ENCODE measurements around the gene STIM2.

STIM2 gene

DNA sequence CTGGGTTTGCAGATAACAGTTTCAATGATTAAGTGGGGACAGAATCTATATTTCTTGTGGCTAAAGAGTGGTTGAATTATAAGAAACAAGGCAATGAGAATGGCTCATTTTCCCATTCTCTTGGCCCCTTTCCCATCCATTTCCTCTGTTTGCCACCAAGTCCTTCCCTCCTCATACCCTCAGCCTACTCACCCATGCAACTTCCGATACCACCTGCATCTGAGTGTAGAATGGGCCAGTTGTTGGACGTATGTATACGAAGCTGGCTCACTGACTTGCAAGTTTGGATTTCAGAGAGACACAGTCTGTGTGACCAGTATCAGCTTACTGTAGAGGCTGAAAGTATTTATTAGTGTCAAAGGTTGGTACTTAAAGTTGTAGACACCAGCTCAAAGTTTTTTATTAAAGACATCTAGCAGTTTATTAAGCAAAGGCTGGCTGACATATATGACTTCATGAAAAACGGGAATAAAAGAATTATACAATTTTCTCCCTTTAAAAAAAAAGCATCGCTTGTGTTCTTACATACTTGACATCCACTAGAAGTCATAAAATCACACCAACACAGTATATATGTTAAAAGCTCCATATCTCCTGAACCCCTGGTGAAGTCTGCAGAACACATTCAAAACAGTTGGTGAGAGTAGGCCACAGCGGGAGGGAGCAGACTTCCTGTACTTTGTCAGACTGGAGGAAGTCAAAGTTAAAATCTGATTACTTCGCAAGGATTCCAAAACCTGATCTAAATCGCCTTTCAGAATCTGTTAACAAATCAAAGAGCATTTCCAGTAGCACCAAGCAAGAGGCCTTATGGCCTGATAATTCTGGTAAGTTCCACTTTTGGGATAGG lies 22.4 kb upstream of the STIM2 start:
- no peak for DNase-seq

DNA sequence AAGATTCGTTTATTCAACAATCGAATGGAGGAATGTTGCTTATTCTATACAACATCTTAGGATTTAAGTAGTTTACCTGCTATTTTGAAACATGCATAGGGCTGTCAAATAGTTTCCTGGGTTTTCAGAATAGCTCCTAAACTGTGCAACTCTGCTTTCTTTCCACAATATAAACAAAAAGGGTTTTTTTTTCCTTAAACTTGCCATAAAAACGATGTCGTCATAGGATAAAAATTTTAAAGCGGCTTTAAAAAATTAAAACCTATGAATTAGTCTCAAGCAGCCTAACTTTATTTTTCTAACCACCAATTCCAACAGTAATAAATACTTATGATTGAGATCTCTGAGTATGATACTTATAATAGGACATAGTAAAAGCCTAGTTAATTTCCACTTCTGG lies 21.6 kb upstream of the STIM2 start:
- DNase-seq = no peak

DNA sequence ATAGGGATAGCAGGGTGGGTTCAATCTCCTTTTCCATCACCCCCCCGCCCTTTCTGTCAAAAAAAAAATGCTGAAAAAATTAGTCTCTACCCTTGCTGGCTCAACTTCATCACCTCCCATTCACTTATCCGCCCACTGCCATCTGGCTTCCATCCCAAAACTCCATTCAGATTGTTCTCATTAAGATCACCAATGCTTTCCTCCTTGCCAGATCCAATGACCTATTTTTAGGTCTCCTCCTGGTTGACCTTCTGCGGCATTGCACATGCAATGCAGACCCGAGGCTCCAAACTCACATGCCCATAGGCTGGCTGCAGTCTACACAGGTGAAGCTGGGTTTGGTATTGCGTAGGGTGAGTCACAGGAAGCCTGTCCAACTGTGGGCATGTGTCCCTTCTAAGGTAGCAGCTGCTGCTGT lies 21.1 kb upstream of the STIM2 start:
- DNase-seq = no peak

DNA sequence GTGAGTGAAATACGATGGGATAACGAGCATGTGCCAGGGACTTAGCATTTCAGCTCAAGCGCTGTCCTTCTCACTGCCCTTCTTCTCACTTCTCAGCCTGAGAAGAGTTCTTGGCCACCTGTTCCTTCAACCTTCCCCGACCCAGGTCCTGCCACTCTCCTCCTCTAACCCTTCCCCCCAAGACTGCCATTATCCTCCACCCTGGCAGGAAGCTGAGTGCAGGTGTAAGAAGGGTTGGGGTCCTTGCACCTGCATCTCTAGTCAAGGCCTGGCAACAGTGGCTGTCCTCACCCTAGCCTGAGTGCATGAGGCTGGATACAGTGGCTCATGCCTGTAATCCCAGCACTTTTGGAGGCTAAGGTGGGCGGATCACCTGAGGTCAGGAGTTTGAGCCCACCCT lies 19.9 kb upstream of the STIM2 start:
- no peak for DNase-seq

DNA sequence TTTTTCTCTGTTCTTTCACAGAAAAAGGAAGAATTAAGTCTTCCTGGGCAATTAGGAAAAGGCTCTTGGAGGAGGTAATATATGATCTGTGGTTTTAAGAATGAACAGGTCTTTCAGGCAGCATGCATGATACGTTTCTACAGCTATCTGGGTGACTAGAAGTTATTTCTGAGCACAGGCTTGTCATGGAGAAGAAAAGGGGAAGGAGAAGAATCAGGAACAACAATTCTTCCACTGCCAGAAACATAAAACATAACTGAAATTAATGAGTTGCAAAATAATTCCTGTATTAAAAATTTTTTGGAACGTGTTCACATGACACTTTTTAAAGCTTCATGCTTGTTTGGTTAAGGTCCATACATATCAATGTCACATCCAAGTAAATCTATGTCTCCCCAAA lies 17.7 kb upstream of the STIM2 start:
- DNase-seq = no peak

DNA sequence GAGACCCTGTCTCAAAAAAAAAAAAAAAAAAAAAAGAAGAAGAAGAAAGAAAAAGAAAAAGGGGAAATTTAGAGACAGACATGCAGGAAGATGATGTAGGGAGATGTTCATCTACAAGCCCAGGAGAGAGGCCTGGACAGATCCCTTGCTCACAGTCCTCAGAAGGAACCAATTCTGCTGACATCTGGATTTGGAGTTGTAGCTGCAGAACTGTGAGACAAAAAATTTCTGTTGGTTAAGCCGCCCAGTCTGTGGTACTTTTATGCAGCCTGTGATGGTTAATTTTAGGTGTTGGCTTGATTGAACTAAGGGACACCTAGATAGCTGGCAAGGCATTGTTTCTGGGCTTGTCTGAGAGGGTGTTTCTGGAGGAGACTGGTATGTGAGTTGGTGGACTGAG lies 10.1 kb upstream of the STIM2 start:
- DNase-seq = no peak

DNA sequence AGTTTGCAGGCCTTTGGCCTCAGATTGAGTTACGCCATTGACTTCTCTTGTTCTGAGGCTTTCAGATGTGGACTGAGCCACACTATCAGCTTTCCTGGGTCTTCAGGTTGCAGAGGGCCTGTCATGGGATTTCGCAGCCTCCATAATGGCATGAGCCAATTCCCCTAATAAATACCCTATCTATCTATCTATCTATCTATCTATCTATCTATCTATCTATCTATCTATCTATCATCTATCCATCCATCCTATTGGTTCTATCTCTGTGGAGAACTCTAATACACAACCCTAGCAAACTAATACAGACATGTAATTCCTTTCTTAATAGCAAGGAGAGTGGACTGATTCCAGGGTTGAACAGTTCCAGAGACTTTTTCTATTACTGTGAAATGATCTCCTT lies 9.5 kb upstream of the STIM2 start:
- DNase-seq = no peak

DNA sequence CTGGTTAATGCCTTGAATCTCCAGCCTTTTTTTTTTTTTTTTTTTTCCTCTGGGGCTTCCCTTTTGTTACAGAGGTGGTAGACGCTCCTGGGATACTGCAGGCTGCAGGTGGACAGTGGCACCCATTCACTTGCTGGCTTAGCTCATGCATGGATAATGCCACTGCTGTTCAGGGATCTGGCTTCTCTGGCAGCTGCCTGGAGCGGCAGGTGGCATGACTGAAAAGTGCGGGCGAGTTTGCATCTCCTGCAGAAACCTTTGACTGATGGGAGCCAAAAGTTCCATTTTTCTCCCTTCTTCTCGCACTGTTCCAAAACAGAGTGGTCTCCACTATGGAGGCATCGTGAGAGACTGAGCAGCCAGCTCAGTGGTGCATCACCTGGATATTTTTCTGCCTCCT lies 5.9 kb upstream of the STIM2 start:
- no peak for DNase-seq

DNA sequence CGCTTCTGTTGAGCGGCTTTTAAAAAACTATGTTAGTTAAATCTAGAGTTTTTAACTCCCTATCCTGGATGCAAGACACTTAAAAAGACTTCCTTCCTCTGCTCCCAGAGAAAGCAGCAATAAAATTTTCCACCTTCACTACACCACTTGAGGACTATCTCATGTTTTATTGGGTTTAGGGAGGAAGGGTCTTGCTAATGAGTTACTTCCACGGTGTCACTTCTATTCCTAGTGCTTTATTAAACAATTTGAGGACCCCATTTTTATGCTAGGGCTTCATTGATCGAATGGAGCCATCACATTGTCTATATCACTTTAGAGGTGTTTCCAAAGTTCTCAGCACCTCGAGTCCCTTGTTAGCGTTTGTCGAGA lies 3.7 kb upstream of the STIM2 start:
- no peak for DNase-seq

DNA sequence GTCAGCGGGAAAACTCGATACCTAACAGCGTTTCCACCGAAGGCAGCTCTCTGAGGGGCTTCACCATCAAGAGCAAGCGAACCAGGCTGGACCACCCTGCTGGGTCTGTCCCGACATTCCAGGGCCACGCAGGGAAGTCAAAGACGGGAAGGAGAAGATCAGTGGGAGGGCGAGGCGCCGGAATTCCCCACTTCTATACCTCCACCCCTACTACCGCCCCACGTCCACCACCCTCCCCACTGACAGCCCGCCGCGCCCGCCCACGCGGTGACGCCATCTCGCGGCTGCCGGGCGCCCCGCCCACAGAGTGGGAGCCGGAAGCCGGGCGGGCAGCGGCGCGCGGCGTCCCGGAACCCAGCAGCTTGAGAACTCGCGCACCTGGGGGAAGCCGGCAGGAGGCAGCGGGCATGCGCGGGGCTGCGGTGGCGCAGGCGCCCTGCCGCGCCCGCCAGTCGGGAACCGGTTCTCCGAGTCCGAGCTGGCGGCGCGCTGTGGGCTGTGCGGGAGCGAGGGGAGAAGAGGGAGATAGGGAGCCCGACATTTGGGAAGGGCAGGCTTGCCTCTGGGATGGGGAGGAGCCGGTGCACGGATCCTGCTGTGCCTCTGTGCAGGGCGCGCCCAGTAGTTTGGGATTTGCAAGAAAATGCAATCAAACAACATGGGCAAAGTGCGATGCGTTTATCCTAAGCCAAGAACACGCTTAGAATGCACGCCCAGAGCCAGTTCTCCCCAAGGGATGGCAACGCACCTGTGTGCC lies 3.2 kb upstream of the STIM2 start:
- peak; percentile 91 for DNase-seq

DNA sequence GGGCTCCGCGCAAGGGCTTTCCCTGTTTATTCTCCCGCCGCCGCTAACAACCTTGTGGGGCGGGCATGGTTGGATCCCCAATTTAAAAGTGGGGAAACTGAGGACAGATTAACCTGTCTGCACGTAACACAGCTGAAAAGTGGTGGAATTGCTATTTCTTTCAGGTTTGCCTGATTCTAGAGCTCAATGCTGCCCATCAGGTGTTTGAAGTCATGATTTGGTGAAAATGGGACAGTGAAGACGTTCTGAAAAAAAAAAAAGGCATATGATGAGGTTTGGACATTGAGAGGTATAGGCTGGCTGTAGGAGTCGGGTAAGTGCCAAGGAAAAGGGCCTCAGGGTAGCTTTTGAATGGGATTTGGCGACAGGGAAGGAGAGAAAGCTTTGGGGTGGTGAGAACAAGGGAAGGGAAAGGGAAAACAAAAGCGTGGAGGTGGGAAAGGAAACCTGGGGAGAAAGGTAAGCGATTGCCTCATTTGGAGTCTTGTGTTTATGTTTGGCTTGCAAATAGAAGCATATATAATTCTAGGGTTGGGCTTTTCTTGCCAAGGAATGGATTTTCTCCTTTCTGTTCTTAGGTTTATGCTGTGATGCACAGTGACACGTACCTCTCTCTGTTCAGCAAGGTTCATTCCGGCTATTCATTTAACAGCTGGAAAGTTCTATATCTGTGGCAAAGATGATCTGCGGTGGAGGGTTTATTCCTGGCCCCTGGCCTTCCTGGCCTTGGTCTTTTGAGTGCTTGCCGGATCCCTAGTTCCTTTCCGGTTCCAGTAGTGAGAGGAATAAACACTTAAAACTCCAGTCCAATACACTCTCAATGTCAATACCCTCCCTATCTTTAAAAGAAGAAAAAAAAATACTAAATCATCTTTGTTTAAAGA lies 2.4 kb upstream of the STIM2 start:
- DNase-seq = no peak

DNA sequence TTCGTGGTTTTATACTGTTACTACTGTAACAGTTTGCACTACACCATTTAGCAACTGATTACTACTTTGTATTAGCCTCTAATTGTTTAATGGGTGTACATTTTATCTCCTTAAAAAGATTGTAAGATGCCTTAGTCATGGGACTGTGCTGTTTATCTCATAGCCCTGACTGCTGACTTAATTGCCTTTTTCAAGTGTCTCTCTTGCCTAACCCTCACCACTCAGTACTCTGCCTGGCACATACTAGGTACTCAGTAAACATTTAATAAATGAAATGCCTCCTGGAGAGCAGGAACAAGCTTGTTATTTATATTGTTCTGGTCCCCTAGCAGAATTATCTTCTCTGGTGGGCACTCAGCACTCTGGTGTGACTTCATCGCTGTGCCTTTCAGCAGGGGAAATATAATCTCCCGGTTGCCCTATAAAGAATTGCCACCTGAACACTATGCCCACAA lies 1.7 kb upstream of the STIM2 start:
- no peak for DNase-seq

DNA sequence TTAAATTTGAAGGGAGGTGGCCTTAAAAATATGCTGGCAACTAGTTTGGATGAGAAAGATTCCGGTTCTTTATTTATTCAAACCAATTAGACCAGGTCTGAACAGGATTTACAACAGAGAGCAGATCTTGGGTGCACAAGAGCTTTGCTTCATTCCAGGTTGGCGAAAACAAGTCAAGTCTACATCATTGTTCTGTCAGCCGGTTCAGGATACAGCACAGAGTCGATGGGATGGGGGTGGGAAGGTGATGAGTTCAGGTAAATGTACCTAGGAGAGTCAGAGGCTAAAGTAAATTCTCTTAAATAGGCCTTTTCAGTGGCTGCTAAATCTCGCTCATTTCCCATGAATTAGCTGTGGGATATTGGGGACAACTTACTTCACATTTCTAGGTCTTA lies 882 bp upstream of the STIM2 start:
- no peak for DNase-seq

DNA sequence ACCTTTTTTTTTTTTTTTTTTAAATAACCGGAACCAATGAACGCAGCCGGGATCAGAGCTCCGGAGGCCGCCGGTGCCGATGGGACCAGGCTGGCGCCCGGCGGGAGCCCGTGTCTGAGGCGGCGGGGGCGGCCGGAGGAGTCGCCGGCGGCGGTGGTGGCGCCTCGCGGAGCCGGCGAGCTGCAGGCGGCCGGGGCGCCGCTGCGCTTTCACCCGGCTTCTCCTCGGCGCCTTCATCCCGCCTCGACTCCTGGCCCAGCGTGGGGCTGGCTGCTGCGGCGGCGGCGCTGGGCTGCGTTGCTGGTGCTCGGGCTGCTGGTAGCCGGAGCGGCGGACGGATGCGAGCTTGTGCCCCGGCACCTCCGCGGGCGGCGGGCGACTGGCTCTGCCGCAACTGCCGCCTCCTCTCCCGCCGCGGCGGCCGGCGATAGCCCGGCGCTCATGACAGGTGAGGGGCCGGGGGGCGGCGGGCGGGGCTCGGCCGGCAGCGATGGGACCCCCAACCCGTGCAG lies 337 bp downstream of the STIM2 start:
- DNase-seq = peak; percentile 42

DNA sequence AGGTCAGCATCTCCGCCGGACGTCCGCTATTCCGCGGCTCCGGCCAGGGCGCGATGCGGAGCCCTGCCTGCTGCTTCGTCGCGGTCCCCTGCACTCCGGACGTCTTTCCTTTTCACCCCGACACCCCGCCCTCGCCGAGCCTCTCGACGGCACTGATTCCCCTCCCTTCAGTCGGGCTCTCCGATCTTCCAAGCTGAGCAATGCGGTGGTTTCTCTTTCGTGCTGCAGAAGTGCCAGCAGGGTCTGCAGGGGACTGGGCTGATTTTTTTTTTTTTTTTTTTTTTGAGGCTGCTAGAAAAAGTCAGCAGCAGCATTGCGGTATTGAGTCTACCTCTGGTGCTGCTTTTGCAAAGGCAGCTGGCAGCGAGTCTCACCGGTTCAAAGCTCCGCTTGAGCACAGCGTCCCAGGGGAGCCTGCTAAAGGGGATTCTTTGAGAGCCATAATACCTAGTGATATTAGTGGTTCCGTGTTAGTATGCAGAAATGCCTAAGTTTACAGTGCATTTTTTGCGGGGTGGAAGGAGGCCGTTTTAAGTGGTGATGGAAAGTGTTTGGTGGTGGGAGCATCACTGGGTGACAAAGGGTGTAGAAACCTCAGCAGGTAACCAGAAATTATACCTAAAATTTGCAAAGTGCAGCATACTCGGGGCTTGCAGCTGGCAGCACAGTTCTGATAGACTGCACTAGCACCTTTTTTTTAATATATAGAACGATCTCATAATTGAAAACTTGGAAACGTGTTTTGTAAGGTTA lies 969 bp downstream of the STIM2 start:
- peak; percentile 67 for DNase-seq

DNA sequence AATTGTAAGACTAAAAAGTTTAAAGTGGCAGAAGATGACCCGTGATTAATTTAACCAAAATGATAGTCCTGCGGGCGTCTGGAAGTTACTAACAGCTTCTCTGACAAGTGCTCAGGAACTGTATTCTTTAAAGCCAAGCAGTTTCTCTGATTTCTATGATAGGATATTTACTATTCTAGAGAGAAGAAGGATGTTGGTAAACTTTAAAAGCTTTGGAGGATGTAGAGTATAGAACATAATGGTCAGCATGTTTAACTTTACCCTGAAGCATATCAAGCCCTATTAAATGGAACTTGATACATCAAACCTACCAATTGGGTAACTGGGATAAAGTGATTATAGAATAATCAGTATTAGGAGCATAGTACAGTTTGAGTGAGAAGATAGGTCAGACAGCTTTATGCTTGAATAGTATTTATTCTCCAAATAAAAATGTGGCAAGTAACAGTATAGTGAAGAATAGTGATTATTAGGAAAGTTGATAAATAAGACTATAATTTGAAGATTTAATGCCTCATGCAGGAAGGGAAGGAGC lies 1.8 kb downstream of the STIM2 start:
- no peak for DNase-seq

DNA sequence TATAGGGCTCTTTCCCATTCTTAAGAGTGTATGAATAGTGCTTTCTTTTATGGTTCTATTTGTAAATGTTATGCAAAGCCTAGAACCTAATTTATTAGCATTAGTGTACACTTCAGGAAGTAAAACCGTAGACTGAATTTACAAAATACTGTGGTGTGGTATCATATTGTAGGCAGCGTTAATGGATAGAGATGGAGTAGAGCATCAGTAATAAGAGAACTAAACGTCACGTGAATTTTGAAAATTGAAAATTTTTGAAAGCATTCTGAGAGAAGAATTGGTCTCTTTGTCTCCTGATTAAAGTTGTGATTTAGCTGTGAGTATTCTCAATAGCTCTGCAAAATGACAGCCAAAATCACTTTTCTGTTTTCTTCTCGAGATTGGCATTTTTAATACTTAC lies 2.9 kb downstream of the STIM2 start:
- DNase-seq = no peak

DNA sequence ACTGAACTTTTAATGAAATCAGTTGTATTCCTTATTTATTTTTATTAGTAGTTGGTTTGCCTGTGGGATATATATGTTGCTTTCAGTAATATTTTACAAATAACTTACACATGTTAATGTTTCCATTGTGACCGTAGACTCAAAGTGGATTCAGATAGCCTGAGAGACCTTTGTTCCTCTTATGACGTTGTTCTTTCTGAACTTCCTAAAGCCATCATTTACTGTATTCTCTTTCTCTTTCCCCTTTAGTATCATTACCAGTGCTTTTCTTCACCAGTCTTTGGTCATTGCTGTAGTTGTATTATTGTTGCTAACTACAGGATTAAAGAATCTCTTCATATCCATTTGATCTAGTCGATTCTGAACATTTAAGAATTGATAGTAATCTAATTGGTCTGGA lies 4.3 kb downstream of the STIM2 start:
- DNase-seq = no peak

DNA sequence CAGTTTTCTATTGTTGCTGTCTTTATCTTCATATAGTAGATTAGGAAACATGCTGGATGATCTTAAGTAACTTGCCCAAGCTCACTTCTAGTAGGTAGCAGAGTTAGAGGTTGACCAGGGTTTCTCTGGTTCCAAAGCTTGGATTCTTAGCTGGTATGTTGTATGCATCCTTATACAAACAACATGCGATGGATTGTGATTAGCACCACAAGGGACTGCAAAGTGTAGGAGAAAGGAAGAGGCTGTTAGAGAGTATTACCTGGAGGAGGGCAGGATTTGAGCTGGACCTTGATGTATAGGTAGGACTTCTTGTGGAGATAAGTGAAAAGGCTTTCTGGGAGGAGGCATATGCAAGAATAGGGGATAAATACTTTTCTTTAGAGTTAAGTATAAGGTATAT lies 5.6 kb downstream of the STIM2 start:
- no peak for DNase-seq

DNA sequence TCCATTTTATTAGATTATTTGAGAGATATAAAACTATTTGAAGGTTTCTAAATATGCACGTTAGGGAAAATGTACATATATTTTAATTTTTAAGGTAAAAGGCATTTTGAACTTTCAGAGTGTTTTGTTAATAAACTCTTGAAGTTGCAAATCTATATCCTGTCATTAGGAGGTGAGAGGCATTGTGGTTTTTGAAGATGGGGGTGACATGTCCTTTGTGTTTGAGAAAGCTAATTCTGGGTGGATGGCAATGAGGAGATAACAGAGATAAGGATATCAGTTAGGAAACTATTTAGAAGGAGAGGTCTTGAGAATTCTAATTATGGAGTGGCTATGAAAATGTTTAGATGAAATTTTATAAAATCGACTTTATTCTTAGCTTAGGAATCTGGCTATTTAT lies 6.1 kb downstream of the STIM2 start:
- DNase-seq = no peak

DNA sequence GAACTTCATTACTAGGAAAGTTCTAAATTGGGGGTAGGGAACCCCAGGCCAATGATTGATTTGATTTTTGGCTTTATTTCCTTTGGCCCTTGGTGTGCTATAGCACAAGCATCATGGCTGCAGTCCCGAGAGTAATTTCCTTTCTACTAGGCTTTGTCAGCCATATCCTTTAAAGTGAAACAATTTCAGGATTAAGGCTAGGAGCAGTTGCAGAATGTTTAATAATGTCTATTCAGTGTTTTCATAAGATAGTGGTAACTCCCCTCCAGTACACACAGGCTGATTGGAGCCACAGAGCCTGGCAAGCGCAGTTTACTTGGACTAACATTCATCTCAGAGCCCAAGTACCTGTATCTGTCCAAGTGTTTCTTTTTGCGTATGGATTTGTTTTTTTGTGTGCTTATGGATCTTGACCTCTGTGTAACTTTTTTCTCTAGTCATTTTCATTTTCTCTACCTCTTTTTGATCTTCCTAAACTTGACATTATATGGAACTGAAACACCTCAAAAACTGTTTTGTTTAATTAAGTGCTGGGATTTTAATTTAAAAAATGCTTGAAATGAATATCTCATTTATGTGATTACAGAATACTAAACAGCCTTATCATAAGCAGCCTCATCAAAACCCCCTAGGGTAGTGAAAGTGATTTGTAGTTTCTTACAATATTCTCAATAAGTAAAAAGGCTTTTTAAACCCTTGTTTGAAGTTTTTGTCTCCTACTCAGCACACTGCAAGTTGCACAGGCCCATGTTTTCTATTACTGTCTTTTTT lies 7.5 kb downstream of the STIM2 start:
- no peak for DNase-seq
